ENCODE results near the gene NAA25. TPM values are rescaled to one million over a fixed set of nuclear protein-coding genes. Genes with fewer than 3 reads are reported as not detected.

Gene NAA25
- polyA plus RNA-seq (ENCODE audit: insufficient read length): 24.7 TPM

DNA sequence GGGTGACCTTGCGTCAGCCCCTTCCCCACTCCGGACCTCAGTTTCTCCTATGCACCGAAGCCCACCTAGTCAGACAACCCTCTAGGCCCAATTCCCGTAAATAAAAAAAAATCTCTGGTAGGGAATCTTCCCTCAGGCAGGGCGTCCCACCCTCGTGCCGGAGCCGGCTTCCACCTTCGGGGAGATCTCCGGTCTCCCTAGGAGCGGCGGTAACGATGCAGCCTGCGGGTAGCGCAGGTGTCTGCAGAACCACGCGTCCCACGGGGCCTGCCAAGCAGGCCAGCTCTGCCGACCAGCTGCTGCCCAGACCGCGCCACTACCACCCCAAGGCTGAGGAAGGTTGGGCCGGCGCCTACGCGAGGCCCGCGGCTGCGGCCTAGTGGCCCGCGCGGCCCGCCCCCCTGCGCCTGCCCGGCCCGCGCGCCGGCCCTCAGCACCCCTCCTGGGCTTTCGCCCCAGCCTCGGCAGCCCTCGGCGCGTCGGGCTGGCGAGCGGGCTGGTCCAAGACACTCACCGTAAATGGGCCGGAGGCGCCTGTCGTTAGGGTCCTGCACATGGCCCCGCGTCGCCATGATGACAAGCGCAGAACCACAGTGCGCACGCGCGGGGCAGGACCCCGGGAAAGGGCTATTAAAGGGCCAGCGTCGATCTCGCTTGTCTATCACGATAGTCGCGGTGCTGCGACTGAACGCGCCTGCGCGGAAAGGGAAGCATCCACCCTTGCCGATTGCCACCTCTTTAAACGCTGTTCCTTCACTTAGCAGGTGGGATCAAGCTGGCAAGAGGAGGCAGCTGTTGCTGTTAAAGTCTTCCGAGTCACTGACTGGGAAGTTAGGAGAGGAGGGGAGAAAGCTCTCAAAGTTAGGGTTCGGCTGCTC is at the start of gene NAA25:
Gene NAA25, minus strand, starts transcription at position 582 of the 878 bp plus-strand sequence. Its CDS starts 10 bp downstream, at position 572.
- DNase-seq (ENCODE audit: low read depth): peak; percentile 78

DNA sequence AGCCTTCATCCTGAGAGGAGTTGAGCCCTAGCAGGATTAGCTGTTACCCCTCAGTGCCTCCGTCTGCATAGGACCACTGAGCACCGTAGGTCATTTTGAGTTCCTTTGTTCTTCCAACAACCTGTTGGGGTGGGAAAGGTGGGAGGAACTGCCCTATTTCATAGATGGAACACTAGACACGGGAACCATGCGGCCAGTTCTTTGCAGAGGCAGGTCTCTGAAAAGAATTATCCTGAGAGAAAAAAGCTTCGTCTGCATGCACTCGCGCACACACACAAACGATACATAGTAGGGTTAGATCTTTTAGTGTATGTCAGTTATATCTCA is 45.3 kb upstream of the NAA25 start:
- no peak for DNase-seq (ENCODE audit: low read depth)

DNA sequence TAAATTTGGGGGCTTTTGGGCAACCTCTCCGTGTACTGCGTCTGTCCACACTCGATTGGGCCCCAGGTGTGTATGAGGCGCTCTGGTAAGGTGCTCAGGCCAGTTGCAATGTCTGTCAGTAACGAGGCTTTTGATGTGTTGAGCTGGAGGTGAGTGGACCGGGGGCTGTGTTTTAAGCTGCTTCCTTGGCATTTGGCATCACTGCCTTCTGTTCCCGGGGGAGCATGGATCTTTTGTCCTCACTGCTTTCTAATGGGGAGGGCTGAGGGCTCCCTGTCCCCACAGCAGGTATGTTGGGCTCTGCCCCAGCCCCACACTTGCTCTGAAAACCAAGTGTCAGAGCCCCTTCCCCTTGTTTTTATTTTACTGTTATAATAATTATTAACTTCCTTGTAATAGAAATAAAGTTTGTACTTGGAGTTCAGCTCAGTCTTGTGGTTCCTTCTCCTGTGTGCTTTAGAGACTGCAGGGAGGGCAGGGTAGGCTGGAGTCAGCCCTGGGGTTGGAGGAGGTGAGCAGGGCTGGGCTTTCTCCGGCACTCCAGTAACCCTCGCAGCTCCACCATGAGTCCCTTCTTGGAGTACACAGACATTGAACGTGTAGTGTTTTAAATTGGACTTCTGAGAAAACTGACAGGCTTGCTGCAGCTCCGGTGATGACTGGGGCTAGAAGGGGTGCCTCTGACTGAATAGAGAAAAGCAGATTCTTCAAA is 44.8 kb upstream of the NAA25 start:
- no peak for DNase-seq (ENCODE audit: low read depth)

DNA sequence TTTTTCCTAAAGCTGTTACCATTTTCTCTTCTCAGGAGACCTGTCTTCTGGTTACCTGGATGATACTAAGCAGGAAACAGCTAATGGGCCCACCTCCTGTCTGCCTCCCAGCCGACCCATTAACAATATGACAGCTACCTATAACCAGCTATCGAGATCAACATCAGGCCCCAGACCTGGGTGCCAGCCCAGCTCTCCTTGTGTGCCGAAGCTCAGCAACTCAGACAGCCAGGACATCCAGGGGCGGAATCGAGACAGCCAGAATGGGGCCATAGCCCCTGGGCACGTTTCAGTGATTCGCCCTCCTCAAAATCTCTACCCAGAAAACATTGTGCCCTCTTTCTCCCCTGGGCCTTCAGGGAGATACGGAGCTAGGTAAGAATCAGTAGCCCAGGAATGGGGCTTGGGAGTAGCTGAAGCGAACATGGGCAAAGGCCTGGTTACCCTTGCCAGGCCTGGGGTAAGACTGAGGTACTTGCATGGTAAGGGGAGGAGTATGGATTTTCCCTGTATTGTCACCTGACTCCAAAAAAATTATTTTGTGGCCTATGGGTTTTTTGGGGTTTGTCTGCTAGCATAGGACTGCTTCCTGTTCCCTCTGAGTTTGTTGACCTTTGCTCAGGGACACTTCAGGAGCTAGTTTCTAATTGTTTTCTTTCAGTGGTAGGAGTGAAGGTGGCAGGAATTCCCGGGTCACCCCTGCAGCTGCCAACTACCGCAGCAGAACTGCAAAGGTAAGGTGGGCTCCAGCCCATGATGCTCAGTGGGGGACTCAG is 43.4 kb upstream of the NAA25 start:
- DNase-seq (ENCODE audit: low read depth): no peak

DNA sequence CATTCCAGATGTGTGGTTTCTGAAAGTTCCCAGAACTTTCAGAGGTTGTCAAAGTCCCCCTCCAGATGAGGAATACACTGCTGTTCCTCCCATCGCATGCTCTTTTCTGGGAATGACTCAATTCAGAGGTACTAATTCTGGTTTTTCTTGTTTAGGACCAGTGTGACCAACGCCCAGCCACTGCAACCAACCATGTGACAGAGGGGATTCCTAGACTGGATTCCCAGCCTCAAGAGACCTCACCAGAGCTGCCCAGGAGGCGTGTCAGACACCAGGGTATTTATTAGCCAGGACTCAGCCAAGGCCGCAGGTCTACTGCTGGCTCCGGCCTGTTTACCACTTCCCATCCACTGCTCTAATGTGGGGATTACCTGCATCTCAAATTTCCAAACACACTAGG is 41.0 kb upstream of the NAA25 start:
- DNase-seq (ENCODE audit: low read depth): no peak

DNA sequence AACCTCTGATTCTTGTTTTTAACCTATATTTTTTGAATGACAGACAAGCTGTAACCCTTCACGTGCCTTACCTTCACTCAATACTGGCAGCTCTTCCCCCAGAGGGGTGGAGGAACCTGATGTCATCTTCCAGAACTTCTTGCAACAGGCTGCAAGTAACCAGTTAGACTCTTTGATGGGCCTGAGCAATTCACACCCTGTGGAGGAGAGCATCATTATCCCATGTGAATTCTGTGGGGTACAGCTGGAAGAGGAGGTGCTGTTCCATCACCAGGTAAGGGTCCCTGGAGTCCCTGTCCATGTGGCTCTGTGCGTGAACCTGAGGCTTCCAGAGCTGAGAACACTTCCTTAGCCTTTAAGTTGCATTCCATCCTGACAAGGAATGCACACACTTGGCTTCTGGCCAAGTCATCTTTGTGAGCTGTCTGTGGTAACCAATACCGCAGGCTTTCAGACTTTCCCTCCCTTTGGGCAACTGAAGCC is 39.5 kb upstream of the NAA25 start:
- no peak for DNase-seq (ENCODE audit: low read depth)

DNA sequence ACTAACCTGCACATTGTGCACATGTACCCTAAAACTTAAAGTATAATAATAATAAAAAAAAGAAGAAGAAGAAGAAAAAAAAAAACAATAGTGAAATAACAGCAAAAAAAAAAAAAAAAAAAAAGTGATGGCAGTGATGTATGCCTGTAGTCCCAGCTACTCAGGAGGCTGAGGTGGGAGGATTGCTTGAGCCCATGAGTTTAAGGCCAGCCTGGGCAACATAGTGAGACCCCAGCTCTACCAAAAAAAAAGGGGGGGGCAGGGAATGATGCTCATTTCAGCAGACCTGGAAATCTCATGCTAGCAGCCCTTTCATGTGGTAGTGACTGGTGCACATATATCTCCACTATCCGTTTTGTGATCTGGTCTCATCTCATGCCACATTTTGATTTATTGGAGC is 37.5 kb upstream of the NAA25 start:
- no peak for DNase-seq (ENCODE audit: low read depth)

DNA sequence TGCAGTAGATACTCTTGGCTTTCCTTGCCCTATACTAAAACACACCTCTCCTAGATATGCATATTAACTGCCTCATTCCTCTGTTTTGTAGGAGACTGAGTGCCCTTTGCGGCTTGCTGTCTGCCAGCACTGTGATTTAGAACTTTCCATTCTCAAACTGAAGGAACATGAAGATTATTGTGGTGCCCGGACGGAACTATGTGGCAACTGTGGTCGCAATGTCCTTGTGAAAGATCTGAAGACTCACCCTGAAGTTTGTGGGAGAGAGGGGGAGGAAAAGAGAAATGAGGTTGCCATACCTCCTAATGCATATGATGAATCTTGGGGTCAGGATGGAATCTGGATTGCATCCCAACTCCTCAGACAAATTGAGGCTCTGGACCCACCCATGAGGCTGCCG is 32.1 kb upstream of the NAA25 start:
- no peak for DNase-seq (ENCODE audit: low read depth)

DNA sequence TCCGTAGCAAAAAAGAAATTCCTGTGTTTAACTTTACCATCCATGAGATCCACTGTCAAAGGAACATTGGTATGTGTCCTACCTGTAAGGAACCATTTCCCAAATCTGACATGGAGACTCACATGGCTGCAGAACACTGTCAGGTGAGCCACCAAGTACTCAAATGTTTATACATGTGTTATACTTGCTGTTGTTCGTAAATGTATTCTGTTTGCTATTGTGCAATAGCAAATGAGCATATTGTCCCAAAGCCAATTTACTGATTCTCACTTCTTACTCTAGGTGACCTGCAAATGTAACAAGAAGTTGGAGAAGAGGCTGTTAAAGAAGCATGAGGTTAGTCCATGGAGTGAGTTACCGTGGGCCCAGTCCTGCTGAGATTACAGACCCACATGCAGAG is 26.1 kb upstream of the NAA25 start:
- DNase-seq (ENCODE audit: low read depth): no peak

DNA sequence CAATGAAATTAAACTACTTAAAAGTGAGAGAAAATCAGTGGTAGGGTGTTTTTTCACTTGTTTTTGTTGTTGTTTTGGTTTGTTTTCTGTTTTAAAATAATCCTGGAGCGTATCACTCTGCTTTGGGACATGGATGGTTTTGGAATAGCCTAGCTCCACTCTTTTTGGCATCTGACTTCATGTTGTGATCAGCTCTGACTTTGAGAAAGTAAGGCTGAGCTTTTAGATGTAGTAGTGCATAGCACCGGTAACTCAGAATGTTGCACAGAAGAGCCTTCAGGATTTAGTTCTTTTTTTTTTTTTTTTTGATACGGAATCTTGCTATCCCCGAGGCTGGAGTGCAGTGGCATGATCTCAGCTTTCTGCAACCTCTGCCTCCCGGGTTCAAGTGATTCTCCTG is 24.8 kb upstream of the NAA25 start:
- DNase-seq (ENCODE audit: low read depth): no peak

DNA sequence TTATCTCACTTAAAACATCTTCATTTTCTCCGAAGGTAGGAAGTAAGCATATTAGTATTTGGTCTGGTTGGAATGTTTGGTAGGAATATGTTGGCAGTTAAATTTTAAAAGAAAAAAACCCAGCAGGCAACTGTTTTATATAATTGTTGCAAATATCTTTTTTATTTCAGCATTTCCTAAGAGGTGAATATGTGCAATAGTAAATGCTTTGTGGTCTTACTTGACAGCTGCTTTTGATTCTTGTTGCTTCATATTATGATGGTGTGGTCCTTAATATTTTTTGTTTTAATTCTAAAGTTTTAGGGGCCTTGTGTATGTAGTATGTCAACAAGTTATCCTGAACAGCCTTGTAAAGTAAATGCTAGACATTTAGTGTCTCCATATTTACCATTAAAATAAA is 23.1 kb upstream of the NAA25 start:
- no peak for DNase-seq (ENCODE audit: low read depth)

DNA sequence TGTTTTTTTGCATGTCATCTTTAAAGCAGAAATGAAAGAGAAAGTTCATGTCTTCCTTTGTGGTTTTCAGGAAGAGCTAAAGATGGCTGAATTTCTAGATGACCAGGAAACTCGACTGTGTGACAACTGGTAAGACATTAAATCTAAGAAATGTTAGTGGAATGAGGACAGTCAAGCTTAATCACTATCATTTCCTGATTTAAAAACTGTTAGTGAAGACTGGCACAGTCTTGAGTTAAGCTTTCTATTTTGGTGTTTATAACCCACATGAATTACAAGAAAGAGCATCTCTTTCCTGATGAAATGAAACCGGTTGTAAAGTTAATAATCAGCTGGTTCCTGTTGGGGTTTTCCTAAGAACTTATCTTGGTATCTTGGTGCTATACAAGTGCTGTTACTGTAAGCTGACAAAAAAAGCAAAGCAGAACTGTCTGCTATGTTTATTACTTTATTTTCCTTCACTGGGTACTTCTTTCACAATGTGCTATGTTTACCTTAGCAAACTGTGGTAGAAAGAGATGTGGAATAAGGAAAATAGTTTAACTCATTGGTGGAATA is 21.9 kb upstream of the NAA25 start:
- DNase-seq (ENCODE audit: low read depth): no peak

DNA sequence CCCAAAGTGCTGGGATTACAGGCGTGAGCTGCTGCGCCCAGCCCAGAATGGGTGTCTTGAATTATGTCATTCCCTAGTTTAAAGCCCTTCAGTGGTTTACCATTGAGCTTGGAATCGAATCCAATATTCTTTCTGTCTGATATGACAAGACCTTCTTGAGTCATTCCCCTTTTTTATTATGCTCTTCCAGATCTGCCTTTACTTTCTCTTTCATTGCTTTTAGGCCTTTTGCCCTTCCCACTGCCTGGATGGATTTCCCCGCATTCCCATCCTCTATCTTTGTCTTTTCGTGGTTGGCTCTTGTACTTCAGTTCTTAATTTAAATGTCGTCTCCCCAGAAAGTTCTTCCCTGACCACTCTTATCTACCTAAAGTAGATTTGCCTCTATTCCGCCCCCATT is 18.3 kb upstream of the NAA25 start:
- DNase-seq (ENCODE audit: low read depth): no peak

DNA sequence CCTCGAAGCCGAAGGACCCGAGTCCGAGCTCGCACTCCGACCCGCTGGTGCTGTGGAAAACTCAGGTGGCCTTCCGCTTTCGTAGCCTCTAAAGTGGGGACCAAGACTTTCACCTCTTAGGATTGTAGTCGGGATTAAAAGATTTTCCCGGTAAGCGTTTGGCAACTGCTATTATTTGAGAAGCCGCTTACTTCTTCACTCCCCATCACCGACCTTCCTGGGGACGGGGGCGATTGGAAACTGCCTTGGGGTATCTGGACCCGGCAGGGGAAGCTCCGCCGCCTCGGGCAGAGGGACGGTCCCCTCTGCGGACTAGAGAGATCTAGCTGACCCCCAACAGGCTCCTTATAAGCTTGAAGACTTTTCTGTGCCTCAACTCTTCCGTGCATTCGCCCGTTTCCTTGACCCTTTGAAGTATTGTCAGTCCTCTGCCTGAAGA is 17.4 kb upstream of the NAA25 start:
- DNase-seq (ENCODE audit: low read depth): no peak

DNA sequence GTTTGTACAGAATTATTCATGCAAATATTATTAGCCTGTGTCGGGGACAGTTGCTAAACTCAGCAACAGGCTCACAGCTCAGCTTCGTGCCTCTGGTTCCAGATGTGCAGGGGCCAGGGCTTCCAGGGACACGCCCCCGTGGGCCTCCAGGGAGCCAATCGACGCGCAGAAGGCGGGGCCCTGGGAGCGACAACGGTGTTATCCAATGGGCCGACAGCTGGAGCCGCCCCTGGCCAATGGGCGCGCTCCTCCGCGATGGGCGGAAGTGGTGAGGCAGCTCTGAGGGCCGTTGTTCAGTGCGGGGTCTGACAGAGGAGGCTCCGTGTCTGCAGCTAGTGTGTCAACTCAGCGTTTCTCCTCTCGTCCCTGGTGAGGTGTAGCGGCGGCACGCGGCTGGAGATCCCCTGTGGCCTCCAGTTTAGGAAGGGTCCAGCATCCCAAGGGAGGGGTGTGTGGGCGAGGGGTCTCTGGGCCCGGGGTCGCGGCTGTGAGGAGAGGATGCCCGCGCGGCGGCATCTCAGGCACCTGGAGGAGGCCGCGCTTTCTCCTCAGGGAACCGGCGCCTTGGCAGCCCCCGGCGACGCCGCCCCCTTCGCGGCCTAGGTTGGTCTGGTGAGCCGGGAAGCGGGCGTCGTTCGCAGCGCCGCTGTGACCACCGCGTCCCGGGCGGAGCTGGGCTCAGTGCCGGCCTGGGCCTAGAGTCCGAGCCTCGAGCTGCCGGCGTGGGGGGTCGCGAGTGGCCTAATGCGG is 16.8 kb upstream of the NAA25 start, which contains the start of gene TRAFD1:
Gene TRAFD1, plus strand, starts transcription at position 311 of the 750 bp plus-strand sequence. CDS start 4,963 bp downstream, outside the sequence.
- peak; percentile 87 for DNase-seq (ENCODE audit: low read depth)

DNA sequence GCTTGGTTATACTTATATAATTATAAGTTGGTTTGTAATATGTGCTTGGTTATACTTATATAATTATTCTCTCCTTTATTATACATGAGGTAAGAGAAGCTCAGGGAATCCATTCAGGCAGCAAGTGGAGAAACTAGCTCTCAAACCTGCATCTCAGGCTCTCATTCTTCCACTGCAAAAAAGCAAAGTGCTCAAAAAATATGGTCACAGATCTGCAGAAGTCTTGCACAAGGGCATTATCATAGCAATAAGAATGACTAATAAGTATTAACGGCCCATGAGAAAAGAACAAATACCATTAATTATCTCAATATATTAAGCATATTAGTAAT is 16.3 kb upstream of the NAA25 start:
- DNase-seq (ENCODE audit: low read depth): no peak

DNA sequence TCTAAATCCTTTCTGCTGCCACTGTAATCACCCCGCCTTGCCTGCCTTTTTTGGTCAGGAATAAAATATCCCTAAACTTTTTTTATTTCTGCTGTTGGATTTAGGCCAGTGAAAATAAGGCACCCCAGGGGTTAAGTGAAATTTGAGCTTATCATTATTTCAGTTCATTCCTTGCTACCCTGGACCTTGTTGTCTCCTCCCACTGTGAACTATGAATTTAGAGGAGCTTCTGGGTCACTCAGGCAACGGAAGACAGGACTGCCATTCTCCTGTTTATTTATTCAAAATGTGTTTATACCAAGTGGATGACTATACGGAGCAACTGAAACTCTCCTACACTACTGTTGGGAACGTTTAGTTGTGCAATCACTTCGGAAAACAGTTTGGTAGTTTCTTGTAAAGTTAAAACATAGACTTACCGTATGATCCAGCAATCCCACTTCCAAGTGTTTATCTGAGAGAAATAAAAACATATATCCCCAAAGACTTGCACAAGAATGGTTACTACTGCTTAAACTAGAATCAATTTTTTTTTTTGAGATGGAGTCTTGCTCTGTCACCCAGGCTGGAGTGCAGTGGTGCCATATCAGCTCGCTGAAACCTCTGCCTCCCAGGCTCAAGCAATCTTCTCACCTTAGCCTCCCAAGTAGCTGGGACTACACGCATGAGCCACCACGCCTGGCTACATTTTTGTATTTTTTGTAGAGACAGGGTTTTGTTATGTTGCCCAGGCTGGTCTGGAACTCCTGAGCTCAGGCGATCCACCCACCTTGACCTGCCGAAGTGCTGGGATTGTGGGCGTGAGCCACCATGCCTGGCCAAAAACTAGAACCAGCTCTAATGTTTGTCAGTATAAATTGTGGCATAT is 14.5 kb upstream of the NAA25 start:
- DNase-seq (ENCODE audit: low read depth): no peak

DNA sequence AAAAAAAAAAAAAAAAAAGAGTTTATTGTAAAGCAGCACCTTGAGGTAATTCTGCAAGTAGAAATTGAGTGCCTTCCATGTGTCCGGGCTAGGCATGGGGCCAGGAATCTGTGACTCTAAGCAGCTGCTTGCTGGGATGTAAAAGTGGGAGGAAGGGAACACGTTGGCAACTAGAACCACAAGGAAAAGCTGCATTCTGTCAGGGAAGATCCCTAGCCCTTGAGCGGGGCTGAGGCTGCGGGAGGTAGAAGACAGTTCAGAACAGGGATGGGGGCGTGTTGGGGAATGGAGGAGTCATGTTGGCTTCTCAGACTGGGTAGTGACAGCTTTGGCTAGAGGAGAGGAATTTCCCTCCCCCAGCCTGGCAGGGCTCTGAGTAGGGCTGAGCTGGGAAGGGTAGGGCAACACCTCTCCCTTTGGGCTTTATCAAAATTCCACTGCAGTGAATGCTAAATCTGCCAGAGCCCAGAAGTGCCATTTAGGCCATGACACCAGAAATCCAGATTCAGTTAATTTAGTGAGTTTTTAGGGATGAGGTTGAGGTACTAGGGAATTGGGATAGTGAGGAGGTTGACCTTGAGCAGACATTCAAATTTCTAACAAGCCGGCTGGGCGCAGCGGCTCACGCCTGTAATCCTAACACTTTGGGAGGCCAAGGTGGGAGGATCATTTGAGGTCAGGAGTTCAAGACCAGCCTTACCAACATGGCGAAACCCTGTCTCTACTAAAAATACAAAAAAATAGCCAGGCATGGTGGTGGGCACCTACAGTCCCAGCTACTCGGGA is 13.4 kb upstream of the NAA25 start:
- DNase-seq (ENCODE audit: low read depth): peak; percentile 76

DNA sequence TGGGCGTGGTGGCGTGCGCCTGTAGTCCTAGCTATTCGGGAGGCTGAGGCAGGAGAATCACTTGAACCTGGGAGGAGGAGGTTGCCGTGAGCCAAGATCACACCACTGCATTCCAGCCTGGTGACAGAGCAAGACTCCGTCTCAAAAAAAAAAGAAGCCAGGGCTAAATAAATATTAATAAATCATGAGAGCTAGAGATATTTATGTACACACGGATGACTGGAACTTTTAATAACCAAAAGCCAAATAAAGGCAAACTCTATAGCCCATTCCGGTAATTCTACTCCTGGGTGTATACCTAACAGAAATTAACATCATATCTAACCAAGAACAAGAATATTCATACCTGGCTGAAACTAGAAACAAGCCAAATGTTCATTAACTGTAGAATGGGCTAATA is 9.1 kb upstream of the NAA25 start:
- DNase-seq (ENCODE audit: low read depth): no peak
